HG03469 (cell line): ENCODE data around the gene CRACDL.

Experiments used
- ATAC-seq: cut with Tn5 transposase; IDR thresholded peaks from one replicate; pipeline ENCODE4 v1.9.1; 2021; ENCODE audit warnings: mild to moderate bottlenecking, moderate library complexity, moderate number of reproducible peaks; ENCODE audit not compliant: unreplicated experiment

CRACDL gene, protein sequence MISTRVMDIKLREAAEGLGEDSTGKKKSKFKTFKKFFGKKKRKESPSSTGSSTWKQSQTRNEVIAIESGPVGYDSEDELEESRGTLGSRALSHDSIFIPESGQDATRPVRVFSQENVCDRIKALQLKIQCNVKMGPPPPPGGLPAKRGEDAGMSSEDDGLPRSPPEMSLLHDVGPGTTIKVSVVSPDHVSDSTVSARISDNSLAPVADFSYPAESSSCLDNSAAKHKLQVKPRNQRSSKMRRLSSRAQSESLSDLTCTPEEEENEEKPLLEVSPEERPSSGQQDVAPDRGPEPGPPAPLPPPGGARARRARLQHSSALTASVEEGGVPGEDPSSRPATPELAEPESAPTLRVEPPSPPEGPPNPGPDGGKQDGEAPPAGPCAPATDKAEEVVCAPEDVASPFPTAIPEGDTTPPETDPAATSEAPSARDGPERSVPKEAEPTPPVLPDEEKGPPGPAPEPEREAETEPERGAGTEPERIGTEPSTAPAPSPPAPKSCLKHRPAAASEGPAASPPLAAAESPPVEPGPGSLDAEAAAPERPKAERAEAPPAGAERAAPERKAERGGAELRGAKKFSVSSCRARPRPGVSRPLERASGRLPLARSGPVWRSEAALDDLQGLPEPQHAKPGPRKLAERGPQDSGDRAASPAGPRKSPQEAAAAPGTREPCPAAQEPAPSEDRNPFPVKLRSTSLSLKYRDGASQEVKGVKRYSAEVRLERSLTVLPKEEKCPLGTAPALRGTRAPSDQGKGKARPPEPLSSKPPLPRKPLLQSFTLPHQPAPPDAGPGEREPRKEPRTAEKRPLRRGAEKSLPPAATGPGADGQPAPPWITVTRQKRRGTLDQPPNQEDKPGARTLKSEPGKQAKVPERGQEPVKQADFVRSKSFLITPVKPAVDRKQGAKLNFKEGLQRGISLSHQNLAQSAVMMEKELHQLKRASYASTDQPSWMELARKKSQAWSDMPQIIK

GRCh38 chr2:98935777-98936352 is at the start of gene CRACDL:
Gene CRACDL (minus strand): TSS chr2:98936225. CDS start chr2:98846800, 89,425 bp downstream.
- no peak for ATAC-seq

DNA sequence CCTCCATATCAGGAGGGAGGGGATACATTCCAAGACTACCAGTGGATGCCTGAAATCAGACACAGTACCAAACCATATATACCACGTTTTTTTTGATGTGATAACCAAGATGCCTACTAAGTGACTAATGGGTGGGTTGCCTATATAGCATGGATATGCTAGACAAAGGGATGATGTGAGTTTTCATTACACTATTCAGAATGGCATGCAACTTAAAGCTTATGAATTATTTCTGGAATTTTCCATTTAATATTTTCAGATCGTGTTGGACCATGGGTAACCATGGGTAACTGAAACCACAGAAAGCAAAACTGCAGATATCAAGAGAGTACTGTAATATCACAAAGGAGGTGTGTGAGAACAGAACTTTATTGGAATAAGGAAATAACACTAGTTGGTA is 39.6 kb upstream of the CRACDL start:
- no peak for ATAC-seq

- no peak for ATAC-seq
These were observed 36.6 kb upstream of the CRACDL start for GRCh38 chr2:98972582-98973167.

DNA sequence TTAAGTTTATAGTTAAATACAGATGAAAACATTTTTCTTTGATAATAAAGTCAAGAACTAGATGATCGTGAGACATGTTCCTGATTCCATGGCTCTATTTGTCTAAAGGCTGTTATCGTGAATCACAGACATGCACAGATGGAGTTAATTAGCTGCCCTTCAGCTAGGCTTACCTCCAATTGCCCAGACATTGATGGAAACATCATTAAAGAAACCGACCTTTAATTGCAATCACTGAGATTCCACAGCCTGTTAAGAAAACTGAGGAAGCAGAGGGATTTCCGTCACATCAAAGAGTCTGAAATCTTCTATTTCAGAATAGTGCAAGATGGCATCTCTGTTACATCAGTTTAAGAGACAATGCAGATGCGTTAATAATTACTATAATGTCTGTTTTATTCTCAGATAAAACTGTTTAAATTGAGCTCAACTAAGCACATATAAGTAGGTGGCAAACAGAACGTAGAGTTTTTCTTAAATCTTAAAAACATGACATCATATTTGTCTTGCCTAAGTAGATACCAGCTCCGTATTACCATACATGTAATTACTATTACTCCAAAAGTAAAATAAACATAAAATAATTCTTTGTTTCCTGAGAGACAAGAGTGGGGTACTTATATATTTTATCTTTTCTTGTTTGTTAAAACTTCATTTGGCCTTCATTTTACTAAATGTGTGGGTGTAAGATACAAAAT is 23.9 kb upstream of the CRACDL start:
- no peak for ATAC-seq

GRCh38 chr2:98952966-98953365 is 16.9 kb upstream of the CRACDL start:
- ATAC-seq, result no peak

DNA sequence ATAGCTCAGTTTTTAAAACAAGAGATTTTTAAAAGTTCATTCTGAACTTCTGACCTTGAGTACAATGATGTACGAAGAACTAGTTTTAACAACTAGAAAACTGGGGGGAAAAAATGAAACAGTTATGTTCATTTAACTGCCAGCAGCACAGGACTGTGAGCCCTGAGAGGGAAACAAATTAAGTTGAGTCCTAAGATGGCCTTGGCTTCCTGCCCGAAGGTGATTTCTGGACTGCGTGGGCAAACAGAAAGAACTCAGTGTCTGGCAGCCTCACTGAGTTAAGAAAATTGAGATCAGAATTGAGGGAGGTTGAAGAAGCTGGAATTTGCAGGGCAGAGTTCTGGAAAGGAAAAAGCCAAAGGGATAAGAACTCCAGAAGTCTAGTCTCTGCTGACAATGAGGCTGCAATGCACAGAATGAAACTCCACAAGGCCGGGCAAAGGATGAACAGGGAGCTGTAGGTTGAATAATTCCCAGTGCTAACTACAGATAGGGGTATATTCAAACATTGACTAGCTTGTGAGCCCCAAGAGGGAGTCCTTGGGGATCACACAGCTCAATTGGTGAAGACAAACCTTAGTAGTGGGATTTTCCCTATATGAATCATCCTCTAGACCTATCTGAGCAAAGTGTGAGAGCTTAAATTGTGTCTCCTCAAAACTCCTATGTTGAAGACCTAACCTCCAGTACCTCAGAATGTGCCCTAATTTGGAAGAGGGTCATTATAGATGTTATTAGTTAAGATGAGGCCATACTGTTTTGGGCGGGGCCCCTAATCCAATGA is 13.1 kb upstream of the CRACDL start:
- no peak for ATAC-seq

GRCh38 chr2:98947554-98947953 is 11.5 kb upstream of the CRACDL start:
- no peak for ATAC-seq

- ATAC-seq, result no peak
These were observed 10.8 kb upstream of the CRACDL start for GRCh38 chr2:98946855-98947254.

DNA sequence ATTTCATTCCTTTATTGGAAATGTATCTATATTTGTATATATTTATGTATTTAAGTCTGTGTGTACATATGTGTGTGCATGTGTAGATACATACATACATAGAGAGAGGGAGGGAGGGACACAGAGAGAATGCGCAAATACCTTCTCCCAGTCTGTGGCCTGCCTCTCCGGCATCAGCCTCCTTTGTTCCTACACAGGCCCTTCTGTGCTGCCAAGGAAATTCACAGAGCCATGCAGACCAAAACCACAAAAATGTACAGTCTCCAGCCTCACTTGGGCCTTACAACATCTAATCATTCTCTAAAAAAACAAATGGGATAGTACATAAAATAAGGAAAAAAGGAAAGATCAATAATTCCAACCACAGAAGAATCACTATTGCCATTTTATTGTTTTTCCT is 8.8 kb upstream of the CRACDL start:
- no peak for ATAC-seq

- no peak for ATAC-seq
These were observed 4.1 kb upstream of the CRACDL start for GRCh38 chr2:98940102-98940501.

DNA sequence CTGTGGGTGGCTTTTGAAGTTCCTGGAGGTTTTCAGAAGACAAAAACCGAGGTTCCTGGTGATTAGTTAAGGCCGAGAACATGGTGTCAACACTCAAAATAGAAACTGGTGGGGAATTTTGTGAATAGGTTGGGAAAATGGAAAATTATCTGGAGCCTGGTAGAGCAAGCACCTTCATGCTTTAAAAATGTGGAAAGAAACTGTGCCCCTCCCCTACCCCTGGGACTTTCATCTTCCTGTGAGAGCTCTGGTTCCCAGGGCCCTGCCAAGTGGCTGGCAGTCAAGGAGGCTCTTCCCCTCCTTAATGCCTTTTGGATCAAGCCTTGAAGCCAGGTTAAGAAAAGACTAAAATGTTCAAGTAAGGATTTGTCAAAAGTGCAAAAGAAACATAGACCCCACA is 1.9 kb upstream of the CRACDL start:
- no peak for ATAC-seq

GRCh38 chr2:98936353-98937351 is 627 bp upstream of the CRACDL start:
- no peak for ATAC-seq

DNA sequence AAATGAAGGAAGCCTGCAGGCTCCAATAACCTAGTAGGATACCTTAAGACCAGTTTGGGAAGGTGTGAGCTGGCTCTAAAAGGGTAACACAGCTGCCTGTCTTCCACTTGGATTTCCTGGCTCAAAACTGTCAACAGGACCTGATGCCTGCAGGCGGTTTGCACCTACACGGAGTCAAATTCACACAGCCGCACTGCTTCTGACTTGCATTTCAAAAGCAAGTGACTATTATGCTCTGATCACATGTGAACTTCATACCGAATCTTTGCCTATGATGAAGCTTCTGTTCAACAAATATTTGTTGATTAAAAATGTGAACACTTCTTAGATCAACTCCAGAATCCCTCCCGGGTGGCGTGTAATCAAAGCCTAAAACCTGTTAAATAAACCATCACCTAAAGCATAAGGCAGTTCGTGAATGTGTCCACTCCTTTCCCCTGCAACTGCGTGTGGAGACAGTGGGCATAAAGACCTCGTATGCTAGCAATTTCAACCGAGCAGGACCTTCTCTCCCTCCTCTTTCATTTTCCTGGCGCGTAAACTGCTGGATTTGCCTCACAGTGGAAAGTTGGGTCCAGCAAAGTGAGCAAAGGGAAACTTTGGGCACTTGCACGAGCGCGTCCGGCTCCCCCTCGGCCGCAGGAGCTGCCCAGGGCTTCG is 784 bp downstream of the CRACDL start:
- no peak for ATAC-seq

DNA sequence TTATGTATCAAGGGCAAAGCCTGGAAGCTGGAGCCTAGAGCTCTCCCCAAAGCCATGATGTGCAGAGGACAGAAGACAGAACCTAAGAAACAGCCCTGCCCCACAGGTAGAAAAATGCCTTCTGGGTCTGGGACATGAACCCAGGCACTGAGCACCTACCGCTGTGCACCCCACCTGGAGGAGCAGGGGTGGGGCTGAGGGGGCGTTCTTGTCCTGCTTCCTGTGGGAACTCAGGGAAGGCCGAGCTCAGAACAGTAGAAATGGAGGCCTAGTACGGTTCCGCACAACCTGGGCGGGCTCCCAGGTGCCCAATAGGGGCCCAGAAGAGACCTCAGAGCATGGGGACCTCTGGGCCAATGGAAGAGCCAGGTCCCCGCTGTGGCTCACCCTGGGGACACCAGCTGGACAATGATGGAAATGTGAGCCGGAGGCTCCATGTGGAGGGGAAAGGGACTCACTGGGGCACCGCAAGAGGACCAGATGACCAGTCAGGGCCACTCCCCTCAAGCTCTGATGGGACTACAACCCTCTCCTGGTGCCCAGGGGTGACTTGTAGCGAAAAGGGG is 3.2 kb downstream of the CRACDL start:
- no peak for ATAC-seq

GRCh38 chr2:98932164-98932563 is 3.9 kb downstream of the CRACDL start:
- no peak for ATAC-seq

DNA sequence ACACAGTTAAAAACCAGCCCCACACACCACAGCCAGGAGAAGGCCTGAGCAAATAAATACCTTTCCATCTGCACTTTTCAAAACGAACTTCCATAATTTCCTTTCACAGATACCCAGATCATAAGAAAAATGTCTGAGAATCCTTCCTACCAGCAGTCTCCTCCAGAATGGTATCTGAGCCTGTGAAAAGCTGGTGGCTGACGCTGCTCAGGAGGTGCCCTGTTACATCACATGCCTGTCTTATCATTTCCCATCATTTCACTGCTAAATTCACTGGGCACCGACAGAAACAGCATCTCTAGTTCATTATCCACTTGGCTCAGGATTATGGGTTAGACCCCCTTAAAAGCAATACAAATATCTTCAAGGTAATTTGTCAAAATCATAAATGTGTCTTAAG is 4.4 kb downstream of the CRACDL start:
- no peak for ATAC-seq

GRCh38 chr2:98929920-98930319 is 6.1 kb downstream of the CRACDL start:
- no peak for ATAC-seq

GRCh38 chr2:98928242-98928641 is 7.8 kb downstream of the CRACDL start:
- ATAC-seq, result no peak
